K562 (cell line): Measurements from ENCODE around the gene TNFRSF13B. TPM values are rescaled to one million over a fixed set of nuclear protein-coding genes. Genes with fewer than 3 reads are reported as not detected.

Experiments
- ATAC-seq: fragments of 200-7000 bp; cut with Tn5 transposase; 3 replicates; pipeline ENCODE4 v1.9.1; 2020; ENCODE audit warnings: moderate library complexity
- BruUV-seq: library from RNA; stranded (reverse); fragments of 400-500 nt; replicated peaks from 2 replicates; lab custom pipeline; 2021; lab: Mats Ljungman, UMichigan
- CTCF ChIA-PET: fragments of 300-600 bp; formaldehyde crosslinking; extraction: SDS; loops from one replicate; lab custom pipeline; 2021; ENCODE audit warnings: low intra/inter-chr PET ratio; lab: Yijun Ruan, JAX
- POLR2A ChIA-PET: fragments of 300-600, 350-650 bp; sonication (Branson Sonifier 250); formaldehyde crosslinking; extraction: SDS; loops from one replicate; lab custom pipeline; 2021; ENCODE audit warnings: antibody characterized with exemption, inconsistent platforms; lab: Yijun Ruan, JAX
- DNase-seq, 4 experiments: peaks; one replicate each; pipeline versions ENCODE4 v3.0.0 to v3.0.0-alpha.2; 2011 to 2018; ENCODE audit warnings: low spot score in 3 of 4, mixed read lengths in 3 of 4; ENCODE audit errors: extremely low read depth in 1 of 4
- FAIRE-seq: peaks from 2 replicates; lab custom pipeline; 2011; peaks lifted over from hg19 to GRCh38; lab: Jason Lieb, UNC
- H2AFZ ChIP-seq: 2 replicates; pipeline ENCODE4 v1.6.0; 2011; ENCODE audit warnings: low read depth, low read length, control low read depth, inconsistent platforms
- H3K27ac ChIP-seq: fragments of 200-600 bp; 3 replicates; pipeline ENCODE4 v1.8.0; 2011; ENCODE audit warnings: low read depth, mild to moderate bottlenecking, control low read depth, inconsistent platforms, low read length, moderate library complexity, mixed read lengths; ENCODE audit errors: extremely low read depth
- H3K27me3 ChIP-seq, 2 experiments: fragments of 300-600 bp in 1 of 2; 2 replicates in 1 of 2; 3 replicates in 1 of 2; pipeline versions ENCODE4 v1.6.0 to v1.8.0; 2011; ENCODE audit warnings: inconsistent platforms in 2 of 2, low read length in 2 of 2, mild to moderate bottlenecking in 1 of 2, mixed read lengths in 1 of 2, moderate library complexity in 1 of 2; ENCODE audit not compliant: control insufficient read depth in 2 of 2, insufficient read depth in 2 of 2
- H3K36me3 ChIP-seq: fragments of 300-600 bp; 3 replicates; pipeline ENCODE4 v1.8.0; 2011; ENCODE audit warnings: mild to moderate bottlenecking, low read length, inconsistent platforms; ENCODE audit not compliant: control insufficient read depth, insufficient read depth
- H3K4me1 ChIP-seq, 2 experiments: fragments of 200-600 bp in 1 of 2; replicated peaks in 1 of 2; 2 replicates in 1 of 2; 3 replicates in 1 of 2; pipeline versions ENCODE4 v1.5.1 to v1.8.0; 2011; ENCODE audit warnings: inconsistent platforms in 2 of 2, low read length in 2 of 2, mild to moderate bottlenecking in 1 of 2, mixed read lengths in 1 of 2, moderate library complexity in 1 of 2; ENCODE audit not compliant: control insufficient read depth in 2 of 2, insufficient read depth in 2 of 2
- H3K4me2 ChIP-seq: 2 replicates; pipeline ENCODE4 v1.6.1; 2011; ENCODE audit warnings: low read length, control low read depth, inconsistent platforms, mixed read lengths; ENCODE audit not compliant: insufficient read depth
- H3K4me3 ChIP-seq: fragments of 200-600 bp; sonication (generic), shearing (Covaris generic); 2 replicates; pipeline ENCODE4 v1.5.1; 2016; ENCODE audit warnings: control low read depth, inconsistent platforms
- H3K79me2 ChIP-seq: fragments of 200-600 bp; 3 replicates; pipeline ENCODE4 v1.8.0; 2011; ENCODE audit warnings: low read length, inconsistent platforms; ENCODE audit not compliant: control insufficient read depth, insufficient read depth
- H3K9ac ChIP-seq, 2 experiments: 2 replicates each; pipeline versions ENCODE4 v1.6.0 to v1.6.1; 2011; ENCODE audit warnings: low read depth in 2 of 2, low read length in 2 of 2, control low read depth in 1 of 2, inconsistent platforms in 1 of 2, mild to moderate bottlenecking in 1 of 2, mixed read lengths in 1 of 2; ENCODE audit not compliant: insufficient read depth in 1 of 2
- H3K9me1 ChIP-seq: one replicate; pipeline ENCODE4 v1.6.0; 2011; ENCODE audit warnings: inconsistent platforms, mild to moderate bottlenecking, low read length, moderate library complexity; ENCODE audit not compliant: control insufficient read depth, insufficient read depth
- H3K9me3 ChIP-seq: replicated peaks from 2 replicates; pipeline ENCODE4 v1.5.1; 2011; ENCODE audit warnings: low read depth, low read length, inconsistent platforms; ENCODE audit not compliant: control insufficient read depth, insufficient read depth
- H4K20me1 ChIP-seq: replicated peaks from 2 replicates; pipeline ENCODE4 v1.6.1; 2011; ENCODE audit warnings: low read length, inconsistent platforms, mixed read lengths; ENCODE audit not compliant: control insufficient read depth, insufficient read depth
- CEBPB ChIP-seq: fragments of 450-650 bp; IDR thresholded peaks from 2 replicates; pipeline ENCODE4 v1.6.1; 2016; ENCODE audit warnings: missing genetic modification characterization, missing compliant biosample characterization
- GTF2E2 ChIP-seq: fragments of 200-800 bp; sonication (Bioruptor generic); IDR thresholded peaks from 2 replicates; pipeline ENCODE4 v1.6.1; 2016; ENCODE audit warnings: missing genetic modification characterization, missing compliant biosample characterization
- HDGF ChIP-seq: fragments of 450-650 bp; IDR thresholded peaks from 2 replicates; pipeline ENCODE4 v1.6.1; 2016
- POLR2A ChIP-seq: fragments of 450-650 bp; conservative IDR thresholded peaks from 2 replicates; pipeline ENCODE4 v1.6.1; 2016
- TAL1 ChIP-seq: fragments of 450-650 bp; IDR thresholded peaks from 2 replicates; pipeline ENCODE4 v1.6.1; 2016; ENCODE audit warnings: mild to moderate bottlenecking
- ZBED1 ChIP-seq: IDR thresholded peaks from 2 replicates; pipeline ENCODE4 v1.6.1; 2014
- ZNF316 ChIP-seq: fragments of 450-650 bp; IDR thresholded peaks from 2 replicates; pipeline ENCODE4 v1.6.1; 2016
- ZNF347 ChIP-seq: fragments of 450-650 bp; formaldehyde crosslinking; IDR thresholded peaks from 2 replicates; pipeline ENCODE4 v1.4.0; 2020; ENCODE audit warnings: low read depth, mild to moderate bottlenecking, moderate library complexity
- WGBS: fragments of 100-300 bp; shearing (Covaris generic); methylation state at CpG from one replicate; pipeline ENCODE4 v1.1.6; 2016; ENCODE audit warnings: low coverage, mixed read lengths; ENCODE audit not compliant: insufficient coverage; ENCODE audit errors: missing lambda C conversion rate; 5-methylcytosine and 5-hydroxymethylcytosine counted together
- in situ Hi-C: fragments of 300-500 bp; cut with MboI; formaldehyde crosslinking; loops from 4 replicates; pipeline ENCODE4 v1.15.0; 2018; ENCODE audit warnings: inconsistent platforms, mixed read lengths
- intact Hi-C: fragments of 100-400 bp; cut with micrococcal nuclease; formaldehyde crosslinking; loops from 2 replicates; pipeline ENCODE4 v1.14.2; 2022
- polyA plus RNA-seq, 8 experiments: library from polyadenylated mRNA; depleted of rRNA in 4 of 8; stranded (reverse) in 5 of 8; unstranded in 3 of 8; fragments of >200 nt; fragmentation: Nextera tagmentation in 2 of 8; fragmentation: Illumina TruSeq in 1 of 8; extraction: Ambion mirVana in 2 of 8; extraction: Trizol in 1 of 8; gene quantifications; 2 replicates each; pipeline versions ENCODE4 v1.2.1 to v1.2.3, GENCODE V29; 2011 to 2014; ENCODE audit warnings: inconsistent platforms in 1 of 8, missing spikeins in 1 of 8
- total RNA-seq, 7 experiments: library from RNA; depleted of rRNA in 6 of 7; stranded (reverse); fragments of >200 nt in 6 of 7; fragmentation: Illumina TruSeq in 2 of 7; extraction: Trizol in 2 of 7; gene quantifications; 2 replicates each; pipeline versions ENCODE4 v1.2.1 to v1.2.3, GENCODE V29; 2011 to 2021; ENCODE audit warnings: low replicate concordance in 1 of 7
- TF ChIP-seq, protein P1 (sequence below), 2 experiments: fragments of 450-650 bp; formaldehyde crosslinking in 1 of 2; IDR thresholded peaks; 2 replicates each; pipeline versions ENCODE4 v1.4.0 to v1.6.1; 2014 to 2020; ENCODE audit warnings: mild to moderate bottlenecking in 2 of 2, borderline replicate concordance in 1 of 2, low read depth in 1 of 2

TNFRSF13B gene
- total and polyA plus RNA-seq, 9 of the 15 experiments (the other 6 are each of a cell fraction or from before 2014, with no cell fraction given), result not detected

DNA sequence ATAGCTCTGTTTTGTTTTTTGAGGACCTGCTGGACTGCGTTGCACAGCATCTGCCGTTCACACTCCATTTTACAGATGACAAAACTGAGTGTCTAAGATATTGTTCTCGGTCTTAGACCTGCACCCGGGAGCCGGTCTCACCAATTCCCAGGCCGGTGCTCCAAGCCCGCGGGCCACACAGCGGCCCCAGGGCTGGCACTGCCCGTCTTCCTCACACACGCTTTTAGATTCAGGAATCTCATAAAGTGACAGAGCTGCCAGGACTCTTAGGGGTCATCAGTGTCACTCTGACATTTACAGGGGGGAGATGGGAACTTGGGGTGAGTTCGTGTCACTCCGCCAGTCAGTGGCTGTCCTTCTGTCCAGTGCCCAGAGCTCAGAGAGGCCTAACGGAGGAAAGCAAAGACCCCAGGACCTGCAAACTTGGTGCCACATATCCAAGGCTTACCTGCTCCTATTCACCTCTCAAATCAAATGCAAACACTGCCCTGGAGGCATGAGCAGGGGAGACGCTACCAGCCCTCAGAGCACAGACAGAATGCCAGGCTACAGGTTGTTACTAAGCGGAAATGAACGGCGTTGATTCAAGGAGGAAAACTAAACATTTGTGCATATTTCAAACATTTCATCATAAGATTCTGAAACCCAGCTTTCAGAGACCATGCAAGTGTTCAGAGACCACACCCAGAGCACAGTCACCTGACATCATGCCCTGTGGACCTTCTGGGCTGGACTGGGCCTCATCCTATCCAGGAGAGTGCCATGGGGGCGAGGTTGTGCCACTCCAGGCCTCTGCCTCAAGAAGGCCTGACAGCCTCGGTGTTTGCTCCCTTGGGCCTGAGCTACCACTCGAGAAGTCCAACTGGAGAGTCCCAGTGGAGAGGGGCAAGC, 29.5 kb downstream of the TNFRSF13B start:
- DNase-seq (no peak), ATAC-seq (no peak)
- Histone ChIP-seq H3K27ac (no peak overlapping the region), H3K36me3 (no peaks in the 10 kb centered on the region), H3K9me3 (no peaks in the 10 kb centered on the region), H2AFZ (no peak overlapping the region), H3K9me1 (no peaks in the 10 kb centered on the region), H3K9ac (no peak overlapping the region), H3K4me1 (no peaks in the 10 kb centered on the region; a peak in 1 of 5 replicates), H4K20me1 (no peaks in the 10 kb centered on the region), H3K27me3 (peaks cover 0 to 63% of the 10 kb centered on the region in 2 experiments; a peak in 2 of 5 replicates), H3K79me2 (no peaks in the 10 kb centered on the region), H3K4me2 (no peak overlapping the region), H3K4me3 (no peak overlapping the region)
- in situ Hi-C loops, result no loop called here
- WGBS, result 0% methylated on average over 17 of the region's 21 CpGs
- ChIA-PET CTCF (no interaction called here), POLR2A (no interaction called here)
- no TSS peak for BruUV-seq
- intact Hi-C loops, result no loop called here
- TF ChIP-seq GTF2E2 (tag), result no peak
- no peak for TF ChIP-seq ZNF347
- no peak for TF ChIP-seq CEBPB
- no peak for TF ChIP-seq POLR2A
- TF ChIP-seq HDGF, result no peak
- no peak for TF ChIP-seq ZBED1
- no peak for TF ChIP-seq TAL1
- no peak for TF ChIP-seq ZNF316
- TF ChIP-seq, protein P1, sequence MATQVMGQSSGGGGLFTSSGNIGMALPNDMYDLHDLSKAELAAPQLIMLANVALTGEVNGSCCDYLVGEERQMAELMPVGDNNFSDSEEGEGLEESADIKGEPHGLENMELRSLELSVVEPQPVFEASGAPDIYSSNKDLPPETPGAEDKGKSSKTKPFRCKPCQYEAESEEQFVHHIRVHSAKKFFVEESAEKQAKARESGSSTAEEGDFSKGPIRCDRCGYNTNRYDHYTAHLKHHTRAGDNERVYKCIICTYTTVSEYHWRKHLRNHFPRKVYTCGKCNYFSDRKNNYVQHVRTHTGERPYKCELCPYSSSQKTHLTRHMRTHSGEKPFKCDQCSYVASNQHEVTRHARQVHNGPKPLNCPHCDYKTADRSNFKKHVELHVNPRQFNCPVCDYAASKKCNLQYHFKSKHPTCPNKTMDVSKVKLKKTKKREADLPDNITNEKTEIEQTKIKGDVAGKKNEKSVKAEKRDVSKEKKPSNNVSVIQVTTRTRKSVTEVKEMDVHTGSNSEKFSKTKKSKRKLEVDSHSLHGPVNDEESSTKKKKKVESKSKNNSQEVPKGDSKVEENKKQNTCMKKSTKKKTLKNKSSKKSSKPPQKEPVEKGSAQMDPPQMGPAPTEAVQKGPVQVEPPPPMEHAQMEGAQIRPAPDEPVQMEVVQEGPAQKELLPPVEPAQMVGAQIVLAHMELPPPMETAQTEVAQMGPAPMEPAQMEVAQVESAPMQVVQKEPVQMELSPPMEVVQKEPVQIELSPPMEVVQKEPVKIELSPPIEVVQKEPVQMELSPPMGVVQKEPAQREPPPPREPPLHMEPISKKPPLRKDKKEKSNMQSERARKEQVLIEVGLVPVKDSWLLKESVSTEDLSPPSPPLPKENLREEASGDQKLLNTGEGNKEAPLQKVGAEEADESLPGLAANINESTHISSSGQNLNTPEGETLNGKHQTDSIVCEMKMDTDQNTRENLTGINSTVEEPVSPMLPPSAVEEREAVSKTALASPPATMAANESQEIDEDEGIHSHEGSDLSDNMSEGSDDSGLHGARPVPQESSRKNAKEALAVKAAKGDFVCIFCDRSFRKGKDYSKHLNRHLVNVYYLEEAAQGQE (IDR thresholded peaks at IDR 0.05; ENCODE audit: borderline replicate concordance), result no peak
- TF ChIP-seq, protein P1 (CRISPR knock-in tag; IDR thresholded peaks at IDR 0.05; ENCODE audit: low read depth), result no peak
- TF ChIP-seq, all 486 proteins: peak for 0
- FAIRE-seq, result no peak
